Measurements from ENCODE around the gene LBP. TPM values are rescaled to one million over a fixed set of nuclear protein-coding genes. Genes with fewer than 3 reads are reported as not detected.
"Not testable (repeated sequence)": the region's sequence is repeated elsewhere in the genome, so short reads cannot be mapped to it uniquely, and the experiment has no call there.

LBP gene
- total and polyA plus RNA-seq, 8 donors, result 0.12 to 1.8 TPM; not detected in 6

GRCh38 chr20:38377039-38377685, 30.9 kb downstream of the LBP start:
- Histone ChIP-seq H3K9me3 (no peaks in the 10 kb centered on the region), H3K4me3 (no peak overlapping the region), H3K27me3 (peaks cover 0 to 9% of the 10 kb centered on the region in 2 donors), H3K36me3 (no peaks in the 10 kb centered on the region), H3K4me1 (no peaks in the 10 kb centered on the region), H3K27ac (no peak overlapping the region)
- intact Hi-C loops (cut with DNase I), result no loop called here
- ATAC-seq (no peak), DNase-seq (no peak)
- no peak for TF ChIP-seq CTCF (IDR thresholded peaks at IDR 0.05)

- H3K4me3 ChIP-seq; intact Hi-C loops (cut with DNase I); H3K9me3 ChIP-seq; ATAC-seq; H3K4me1 ChIP-seq; H3K27ac ChIP-seq; H3K27me3 ChIP-seq; DNase-seq; H3K36me3 ChIP-seq: not testable (repeated sequence)
Observed at GRCh38 chr20:38377838-38378237, 31.6 kb downstream of the LBP start.

- TF ChIP-seq CTCF (IDR thresholded peaks at IDR 0.05), result no peak
- Histone ChIP-seq H3K27ac (no peak overlapping the region), H3K4me3 (no peak overlapping the region), H3K9me3 (no peaks in the 10 kb centered on the region), H3K27me3 (peaks cover 0 to 13% of the 10 kb centered on the region in 2 donors), H3K4me1 (no peaks in the 10 kb centered on the region), H3K36me3 (no peaks in the 10 kb centered on the region)
- DNase-seq (no peak), ATAC-seq (no peak)
- intact Hi-C loops (cut with DNase I), result no loop called here
Observed at GRCh38 chr20:38383147-38383546, 36.9 kb downstream of the LBP start.

GRCh38 chr20:38386004-38386403, 39.7 kb downstream of the LBP start:
- H3K27ac ChIP-seq, result no peak overlapping the region
- H3K36me3 ChIP-seq, result no peaks in the 10 kb centered on the region
- no peak for TF ChIP-seq CTCF (IDR thresholded peaks at IDR 0.05)
- ATAC-seq (no peak), DNase-seq (no peak)
- H3K27me3 ChIP-seq, result peaks cover 0 to 4% of the 10 kb centered on the region in 2 donors
- H3K9me3 ChIP-seq, result no peaks in the 10 kb centered on the region
- intact Hi-C loops (cut with DNase I), result no loop called here
- H3K4me3 ChIP-seq, result no peak overlapping the region
- no peaks in the 10 kb centered on the region for H3K4me1 ChIP-seq

- H3K27ac ChIP-seq, result no peak overlapping the region
- H3K27me3 ChIP-seq, result peaks cover 0 to 4% of the 10 kb centered on the region in 2 donors
- intact Hi-C loops (cut with DNase I), result no loop called here
- no peaks in the 10 kb centered on the region for H3K9me3 ChIP-seq
- ATAC-seq (no peak), DNase-seq (no peak)
- TF ChIP-seq CTCF (IDR thresholded peaks at IDR 0.05), result no peak
- no peaks in the 10 kb centered on the region for H3K4me1 ChIP-seq
- no peaks in the 10 kb centered on the region for H3K36me3 ChIP-seq
- H3K4me3 ChIP-seq, result no peak overlapping the region
Observed at GRCh38 chr20:38386851-38387250, 40.6 kb downstream of the LBP start.

GRCh38 chr20:38387953-38388352, 41.7 kb downstream of the LBP start:
- no peaks in the 10 kb centered on the region for H3K36me3 ChIP-seq
- no peaks in the 10 kb centered on the region for H3K4me1 ChIP-seq
- ATAC-seq (no peak), DNase-seq (no peak)
- H3K9me3 ChIP-seq, result no peaks in the 10 kb centered on the region
- H3K27me3 ChIP-seq, result peaks cover 0 to 4% of the 10 kb centered on the region in 2 donors
- no peak overlapping the region for H3K27ac ChIP-seq
- TF ChIP-seq CTCF (IDR thresholded peaks at IDR 0.05), result no peak
- no peak overlapping the region for H3K4me3 ChIP-seq
- intact Hi-C loops (cut with DNase I), result no loop called here

All from left lung (tissue), 10 donors.